K562 (cell line): ENCODE results near the gene RLIM. TPM values are rescaled to one million over a fixed set of nuclear protein-coding genes. Genes with fewer than 3 reads are reported as not detected.

Experiments
- polyA plus RNA-seq, 8 experiments: library from polyadenylated mRNA; depleted of rRNA in 4 of 8; stranded (reverse) in 5 of 8; unstranded in 3 of 8; fragments of >200 nt; fragmentation: Nextera tagmentation in 2 of 8; fragmentation: Illumina TruSeq in 1 of 8; extraction: Ambion mirVana in 2 of 8; extraction: Trizol in 1 of 8; gene quantifications; 2 replicates each; pipeline versions ENCODE4 v1.2.1 to v1.2.3, GENCODE V29; 2011 to 2014; ENCODE audit warnings: inconsistent platforms in 1 of 8, missing spikeins in 1 of 8
- total RNA-seq, 7 experiments: library from RNA; depleted of rRNA in 6 of 7; stranded (reverse); fragments of >200 nt in 6 of 7; fragmentation: Illumina TruSeq in 2 of 7; extraction: Trizol in 2 of 7; gene quantifications; 2 replicates each; pipeline versions ENCODE4 v1.2.1 to v1.2.3, GENCODE V29; 2011 to 2021; ENCODE audit warnings: low replicate concordance in 1 of 7

Gene RLIM
- total and polyA plus RNA-seq, 9 of the 15 experiments (the other 6 are each of a cell fraction or from before 2014, with no cell fraction given): 4.2 to 31.4 (median 14.9) TPM

Other genes with a start within 250 kb of the RLIM start
- not detected in 2 replicates for gene SLC16A2, start 193.1 kb downstream of the RLIM start, total RNA-seq (2014; rRNA removed)
- not detected in 2 replicates for gene SLC16A2, start 193.1 kb downstream of the RLIM start, total RNA-seq (2014; rRNA removed; fragmentation: Illumina TruSeq; extraction: Trizol)
- not detected in 2 replicates for gene SLC16A2, start 193.1 kb downstream of the RLIM start, total RNA-seq (2015; rRNA removed; fragmentation: Illumina TruSeq; extraction: Trizol)
- gene SLC16A2, start 193.1 kb downstream of the RLIM start, total RNA-seq (2021): 0.07 and 0.13 TPM in 2 replicates
- gene SLC16A2, start 193.1 kb downstream of the RLIM start, polyA plus RNA-seq (2011; rRNA removed): not detected in 2 replicates
- not detected in 2 replicates for gene SLC16A2, start 193.1 kb downstream of the RLIM start, polyA plus RNA-seq (2014; fragmentation: Illumina TruSeq; extraction: Trizol)
- gene SLC16A2, start 193.1 kb downstream of the RLIM start, polyA plus RNA-seq (2014; fragmentation: Nextera tagmentation; extraction: Ambion mirVana): not detected
- gene SLC16A2, start 193.1 kb downstream of the RLIM start, polyA plus RNA-seq (2014; rRNA removed): not detected in 2 replicates